Sigmoid colon (tissue), 4 donors: Measurements from ENCODE around the gene NOL4L.

Source experiments
- CTCF ChIP-seq, 4 experiments: fragments of 450-650 bp in 3 of 4; fragments of 200-600 bp in 1 of 4; IDR thresholded peaks; one replicate each; pipeline ENCODE4 v1.5.1; 2016 to 2019; ENCODE audit warnings: antibody characterized with exemption in 4 of 4, mild to moderate bottlenecking in 3 of 4, moderate library complexity in 2 of 4
- EP300 ChIP-seq, 4 donors: sonication (generic); formaldehyde crosslinking; IDR thresholded peaks; one replicate each; pipeline ENCODE4 v1.6.1; 2017; ENCODE audit warnings: antibody characterized with exemption in 4 of 4

- no peak for TF ChIP-seq CTCF (IDR thresholded peaks at IDR 0.05)
- no peak for TF ChIP-seq EP300 (IDR thresholded peaks at IDR 0.05)
Measured at GRCh38 chr20:32448306-32449056, 136.7 kb downstream of the NOL4L start.
